CD14-positive monocyte (primary cell): ENCODE data around the gene MEF2D. TPM values are rescaled to one million over a fixed set of nuclear protein-coding genes. Genes with fewer than 3 reads are reported as not detected.
A peak's percentile ranks its signal among the peaks of the same experiment; 100 is the strongest.

Experiments used
- DNase-seq, 3 donors: peaks; one replicate each; pipeline ENCODE4 v3.0.0-alpha.2; 2011 to 2022
- H2AFZ ChIP-seq: 2 replicates; pipeline ENCODE4 v1.6.0; 2012; ENCODE audit warnings: mild to moderate bottlenecking, low read depth, low read length, inconsistent platforms; ENCODE audit not compliant: insufficient read depth, poor library complexity, severe bottlenecking
- H3K27ac ChIP-seq, 2 donors: 1 replicate in 1 of 2; 2 replicates in 1 of 2; pipeline ENCODE4 v1.5.1; 2012 to 2013; ENCODE audit warnings: low read length in 2 of 2, control low read depth in 1 of 2, inconsistent platforms in 1 of 2, low read depth in 1 of 2, mild to moderate bottlenecking in 1 of 2
- H3K27me3 ChIP-seq, 2 donors: one replicate each; pipeline versions ENCODE4 v1.6.0 to v1.6.1; 2011 to 2013; ENCODE audit warnings: low read length in 2 of 2; ENCODE audit not compliant: control insufficient read depth in 2 of 2, insufficient read depth in 2 of 2
- H3K36me3 ChIP-seq, 2 donors: replicated peaks in 1 of 2; 1 replicate in 1 of 2; 2 replicates in 1 of 2; pipeline versions ENCODE4 v1.5.1 to v1.6.1; 2012 to 2013; ENCODE audit warnings: low read length in 2 of 2, control low read depth in 1 of 2, inconsistent platforms in 1 of 2, mild to moderate bottlenecking in 1 of 2; ENCODE audit not compliant: insufficient read depth in 2 of 2, control insufficient read depth in 1 of 2
- H3K4me1 ChIP-seq, 2 donors: 1 replicate in 1 of 2; 2 replicates in 1 of 2; pipeline versions ENCODE4 v1.5.1 to v1.6.1; 2012 to 2013; ENCODE audit warnings: low read length in 2 of 2, control low read depth in 1 of 2, inconsistent platforms in 1 of 2, mild to moderate bottlenecking in 1 of 2, moderate library complexity in 1 of 2; ENCODE audit not compliant: insufficient read depth in 2 of 2, control insufficient read depth in 1 of 2
- H3K4me2 ChIP-seq: replicated peaks from 2 replicates; pipeline ENCODE3; 2012; ENCODE audit warnings: low read length, moderate library complexity, mild to moderate bottlenecking; ENCODE audit not compliant: poor library complexity, severe bottlenecking; ENCODE audit errors: extremely low read depth
- H3K4me3 ChIP-seq, 3 experiments: fragments of 200-600 bp in 1 of 3; sonication (generic) in 1 of 3; replicated peaks in 1 of 3; 1 replicate in 2 of 3; 2 replicates in 1 of 3; pipeline ENCODE4 v1.5.1; 2011 to 2013; ENCODE audit warnings: low read length in 3 of 3, mild to moderate bottlenecking in 3 of 3, control low read depth in 2 of 3, low read depth in 2 of 3, inconsistent platforms in 1 of 3, moderate library complexity in 1 of 3
- H3K79me2 ChIP-seq: 2 replicates; pipeline ENCODE4 v1.6.0; 2012; ENCODE audit warnings: mild to moderate bottlenecking, control low read depth, inconsistent platforms, low read length, moderate library complexity; ENCODE audit not compliant: insufficient read depth
- H3K9ac ChIP-seq: 2 replicates; pipeline ENCODE4 v1.6.0; 2017; ENCODE audit warnings: low read length, mild to moderate bottlenecking; ENCODE audit not compliant: insufficient read depth, poor library complexity, severe bottlenecking
- H3K9me3 ChIP-seq, 2 donors: replicated peaks in 1 of 2; 1 replicate in 1 of 2; 2 replicates in 1 of 2; pipeline versions ENCODE4 v1.5.1 to v1.6.1; 2012 to 2013; ENCODE audit warnings: low read length in 2 of 2, control low read depth in 1 of 2; ENCODE audit not compliant: control insufficient read depth in 1 of 2, insufficient read depth in 1 of 2
- H4K20me1 ChIP-seq: 2 replicates; pipeline ENCODE4 v1.6.0; 2012; ENCODE audit warnings: mild to moderate bottlenecking, low read length, control low read depth, moderate library complexity; ENCODE audit not compliant: insufficient read depth
- H3K27ac Mint-ChIP-seq, 7 donors: one replicate each; pipeline ENCODE4 v1.8.0; 2020; ENCODE audit warnings: mild to moderate bottlenecking in 7 of 7, mixed read lengths in 7 of 7, moderate library complexity in 6 of 7, inconsistent platforms in 2 of 7
- H3K27me3 Mint-ChIP-seq, 3 donors: one replicate each; pipeline ENCODE4 v1.8.0; 2021 to 2022; ENCODE audit warnings: low read depth in 3 of 3, mild to moderate bottlenecking in 3 of 3, mixed read lengths in 3 of 3, moderate library complexity in 3 of 3, inconsistent platforms in 1 of 3
- H3K36me3 Mint-ChIP-seq, 2 donors: one replicate each; pipeline ENCODE4 v1.8.0; 2020; ENCODE audit warnings: mixed read lengths in 2 of 2, inconsistent platforms in 1 of 2, mild to moderate bottlenecking in 1 of 2
- H3K4me1 Mint-ChIP-seq: one replicate; pipeline ENCODE4 v1.8.0; 2020; ENCODE audit warnings: mild to moderate bottlenecking, mixed read lengths
- H3K4me3 Mint-ChIP-seq, 2 donors: one replicate each; pipeline ENCODE4 v1.8.0; 2020; ENCODE audit warnings: mild to moderate bottlenecking in 2 of 2, mixed read lengths in 2 of 2, moderate library complexity in 1 of 2
- H3K9me3 Mint-ChIP-seq, 7 donors: one replicate each; pipeline ENCODE4 v1.8.0; 2020 to 2022; ENCODE audit warnings: mixed read lengths in 7 of 7, mild to moderate bottlenecking in 6 of 7, moderate library complexity in 6 of 7, inconsistent platforms in 2 of 7
- WGBS: methylation state at CpG from one replicate; pipeline ENCODE4 v1.1.5; 2013; ENCODE audit warnings: missing lambda C conversion rate; ENCODE audit not compliant: insufficient coverage; 5-methylcytosine and 5-hydroxymethylcytosine counted together
- intact Hi-C, 2 donors: fragments of 100-400 bp; cut with micrococcal nuclease; formaldehyde crosslinking; loops; one replicate each; pipeline versions ENCODE4 v1.15.0 to v1.15.1; 2023
- polyA plus RNA-seq, 3 donors: library from polyadenylated mRNA; depleted of rRNA in 1 of 3; unstranded in 2 of 3; stranded (reverse) in 1 of 3; fragments of 300-500 nt in 2 of 3; fragments of >200 nt in 1 of 3; fragmentation: Illumina TruSeq in 2 of 3; gene quantifications; 1 replicate in 2 of 3; 2 replicates in 1 of 3; pipeline ENCODE4 v1.2.3, GENCODE V29; 2012 to 2021
- TF ChIP-seq, protein P1 (sequence below): fragments of 200-600 bp; IDR thresholded peaks from one replicate; pipeline ENCODE4 v1.8.0; 2022; ENCODE audit warnings: antibody characterized with exemption, mild to moderate bottlenecking

Gene MEF2D
- polyA plus RNA-seq, 3 donors: 4.5 to 66.4 (median 8.0) TPM

DNA sequence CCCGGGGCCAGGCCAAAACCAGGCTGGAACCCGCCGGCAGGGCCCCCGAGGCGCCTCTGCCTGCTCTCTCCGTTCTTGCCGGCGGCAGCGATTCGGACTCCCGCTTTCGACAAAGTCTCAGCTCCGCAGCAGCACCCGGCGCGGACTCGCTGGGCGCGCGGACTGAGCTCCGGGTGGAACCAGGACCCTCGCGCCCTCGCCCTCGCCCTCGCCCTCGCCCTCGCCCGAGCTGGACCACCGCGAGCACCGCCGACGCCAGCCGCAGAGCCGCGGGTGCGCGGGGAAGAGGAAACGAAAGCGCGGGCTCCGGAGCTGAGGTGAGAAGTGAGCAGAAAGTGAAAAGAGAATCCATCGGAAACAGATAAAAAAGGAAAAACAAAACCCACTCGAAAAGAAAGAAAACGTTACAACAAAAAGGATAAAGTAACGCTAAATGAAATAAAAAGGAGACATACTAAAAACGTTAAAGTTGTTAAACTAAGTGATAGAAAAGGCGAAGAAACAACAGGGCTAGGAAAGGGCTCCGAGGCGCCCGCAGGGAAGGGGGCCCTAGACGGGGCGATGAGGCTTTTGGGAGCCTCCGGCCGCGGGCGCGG lies 64.9 kb downstream of the MEF2D start:
- H3K4me2 ChIP-seq: peak overlapping the region; percentile 76
- H3K27me3 Mint-ChIP-seq: peaks cover 97 to 100% (median 98%) of the 10 kb centered on the region in 3 donors
- H2AFZ ChIP-seq: peak overlapping the region; percentile 25
- peak overlapping the region in 1 of 7 donors; percentile 76 for H3K27ac Mint-ChIP-seq
- peaks cover 3 to 65% of the 10 kb centered on the region in 2 donors for H3K9me3 ChIP-seq
- H3K36me3 ChIP-seq: no peaks in the 10 kb centered on the region
- no peak overlapping the region for H3K27ac ChIP-seq
- H3K79me2 ChIP-seq: no peaks in the 10 kb centered on the region
- H3K36me3 Mint-ChIP-seq: peaks cover 5 to 13% of the 10 kb centered on the region in 2 donors
- DNase-seq: peak in 2 of 3 donors; percentile 37 to 38
- H4K20me1 ChIP-seq: no peaks in the 10 kb centered on the region
- H3K9me3 Mint-ChIP-seq: peaks cover 0 to 22% (median 11%) of the 10 kb centered on the region in 7 donors
- peaks cover 15 to 16% of the 10 kb centered on the region in 2 donors for H3K4me1 ChIP-seq
- WGBS: under 1% methylated on average over 51 of the region's 59 CpGs
- H3K4me3 Mint-ChIP-seq: peak overlapping the region; percentile 71 to 92
- H3K9ac ChIP-seq: no peak overlapping the region
- intact Hi-C loops: no loop called here
- TF ChIP-seq, protein P1, sequence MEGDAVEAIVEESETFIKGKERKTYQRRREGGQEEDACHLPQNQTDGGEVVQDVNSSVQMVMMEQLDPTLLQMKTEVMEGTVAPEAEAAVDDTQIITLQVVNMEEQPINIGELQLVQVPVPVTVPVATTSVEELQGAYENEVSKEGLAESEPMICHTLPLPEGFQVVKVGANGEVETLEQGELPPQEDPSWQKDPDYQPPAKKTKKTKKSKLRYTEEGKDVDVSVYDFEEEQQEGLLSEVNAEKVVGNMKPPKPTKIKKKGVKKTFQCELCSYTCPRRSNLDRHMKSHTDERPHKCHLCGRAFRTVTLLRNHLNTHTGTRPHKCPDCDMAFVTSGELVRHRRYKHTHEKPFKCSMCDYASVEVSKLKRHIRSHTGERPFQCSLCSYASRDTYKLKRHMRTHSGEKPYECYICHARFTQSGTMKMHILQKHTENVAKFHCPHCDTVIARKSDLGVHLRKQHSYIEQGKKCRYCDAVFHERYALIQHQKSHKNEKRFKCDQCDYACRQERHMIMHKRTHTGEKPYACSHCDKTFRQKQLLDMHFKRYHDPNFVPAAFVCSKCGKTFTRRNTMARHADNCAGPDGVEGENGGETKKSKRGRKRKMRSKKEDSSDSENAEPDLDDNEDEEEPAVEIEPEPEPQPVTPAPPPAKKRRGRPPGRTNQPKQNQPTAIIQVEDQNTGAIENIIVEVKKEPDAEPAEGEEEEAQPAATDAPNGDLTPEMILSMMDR: no peak
- H3K4me3 ChIP-seq: peak overlapping the region in 1 of 3 experiments; percentile 57
- peaks cover 21% of the 10 kb centered on the region for H3K4me1 Mint-ChIP-seq
- peaks cover 95 to 98% of the 10 kb centered on the region in 2 donors for H3K27me3 ChIP-seq

DNA sequence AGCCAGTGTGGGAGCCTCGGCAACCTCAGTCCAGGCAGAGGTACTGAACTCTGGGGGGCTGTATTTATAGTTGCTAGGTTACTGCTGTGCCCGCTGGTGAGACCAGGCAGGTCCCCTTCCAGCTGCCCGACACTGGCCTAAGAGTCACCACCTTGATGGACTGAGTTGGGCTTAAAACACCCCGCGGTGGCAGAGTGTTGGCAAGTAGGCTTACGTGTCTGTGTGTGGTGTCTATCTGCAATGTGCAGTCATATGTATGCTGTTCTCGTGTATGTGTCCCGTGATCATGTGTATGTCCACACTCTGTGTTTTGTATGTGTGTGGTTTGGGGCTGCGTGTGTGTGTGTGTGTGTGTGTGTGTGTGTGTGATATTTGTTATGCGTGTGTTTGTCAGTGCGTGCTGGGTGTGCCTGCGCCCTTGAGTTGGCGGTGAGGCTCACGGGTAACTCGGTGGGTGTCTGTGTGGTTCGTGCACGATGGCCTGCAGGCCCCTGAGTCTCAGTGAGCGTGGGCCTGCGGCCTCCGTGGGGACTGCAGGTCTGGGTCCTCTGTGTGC lies 65.5 kb downstream of the MEF2D start:
- peaks cover 97 to 100% (median 98%) of the 10 kb centered on the region in 3 donors for H3K27me3 Mint-ChIP-seq
- H3K9me3 ChIP-seq: peaks cover 3 to 64% of the 10 kb centered on the region in 2 donors
- peaks cover 0 to 22% (median 12%) of the 10 kb centered on the region in 7 donors for H3K9me3 Mint-ChIP-seq
- peaks cover 15 to 16% of the 10 kb centered on the region in 2 donors for H3K4me1 ChIP-seq
- no peaks in the 10 kb centered on the region for H3K36me3 ChIP-seq
- H3K4me1 Mint-ChIP-seq: peaks cover 21% of the 10 kb centered on the region
- intact Hi-C loops: no loop called here
- peak overlapping the region in 1 of 7 donors; percentile 16 for H3K27ac Mint-ChIP-seq
- H3K4me2 ChIP-seq: peak overlapping the region; percentile 76
- H3K79me2 ChIP-seq: no peaks in the 10 kb centered on the region
- no peak overlapping the region for H3K27ac ChIP-seq
- peak overlapping the region in 1 of 3 experiments; percentile 57 for H3K4me3 ChIP-seq
- no peak overlapping the region for H3K9ac ChIP-seq
- H2AFZ ChIP-seq: peak overlapping the region; percentile 25
- peaks cover 5 to 13% of the 10 kb centered on the region in 2 donors for H3K36me3 Mint-ChIP-seq
- DNase-seq: peak in 1 of 3 donors; percentile 13
- peaks cover 95 to 98% of the 10 kb centered on the region in 2 donors for H3K27me3 ChIP-seq
- TF ChIP-seq, protein P1: no peak
- 13% methylated on average over 20 of the region's 20 CpGs for WGBS
- H4K20me1 ChIP-seq: no peaks in the 10 kb centered on the region
- peak overlapping the region; percentile 71 to 88 for H3K4me3 Mint-ChIP-seq
